TTC549 (cell line): Measurements from ENCODE around the gene ACSL6.

ENCODE experiments used
- FAIRE-seq: peaks from 2 replicates; lab custom pipeline; 2012; peaks lifted over from hg19 to GRCh38; lab: Jason Lieb, UNC

ACSL6 gene

GRCh38 chr5:132011622-132012343 is at the start of gene ACSL6:
TSS of gene ACSL6 (minus strand) at chr5:132011658. CDS start at chr5:132011553, 105 bp downstream.
- FAIRE-seq, result no peak

GRCh38 chr5:132060501-132061161 is 49.2 kb upstream of the ACSL6 start, which contains the start of gene IL3:
TSS of gene IL3 (plus strand) at chr5:132060655. CDS start at chr5:132060707, 52 bp downstream.
- FAIRE-seq, result no peak

GRCh38 chr5:132059696-132060500 is 48.4 kb upstream of the ACSL6 start:
- no peak for FAIRE-seq

- no peak for FAIRE-seq
These were observed 47.7 kb upstream of the ACSL6 start for GRCh38 chr5:132059043-132059695.

GRCh38 chr5:132058646-132059042 is 47.2 kb upstream of the ACSL6 start:
- FAIRE-seq, result no peak

GRCh38 chr5:132057498-132058255 is 46.2 kb upstream of the ACSL6 start:
- FAIRE-seq, result no peak

- no peak for FAIRE-seq
These were observed 45.4 kb upstream of the ACSL6 start for GRCh38 chr5:132056610-132057497.

- FAIRE-seq, result no peak
These were observed 44.6 kb upstream of the ACSL6 start for GRCh38 chr5:132055808-132056609.

- no peak for FAIRE-seq
These were observed 44.0 kb upstream of the ACSL6 start for GRCh38 chr5:132055441-132055807.

GRCh38 chr5:132054697-132055440 is 43.4 kb upstream of the ACSL6 start:
- FAIRE-seq, result no peak

- no peak for FAIRE-seq
These were observed 42.7 kb upstream of the ACSL6 start for GRCh38 chr5:132054031-132054696.

- FAIRE-seq, result no peak
These were observed 42.0 kb upstream of the ACSL6 start for GRCh38 chr5:132053483-132053882.

GRCh38 chr5:132052520-132052919 is 41.1 kb upstream of the ACSL6 start:
- FAIRE-seq, result no peak

- no peak for FAIRE-seq
These were observed 39.4 kb upstream of the ACSL6 start for GRCh38 chr5:132050661-132051552.

GRCh38 chr5:132050136-132050535 is 38.7 kb upstream of the ACSL6 start:
- FAIRE-seq, result no peak

GRCh38 chr5:132049559-132049958 is 38.1 kb upstream of the ACSL6 start:
- no peak for FAIRE-seq

- no peak for FAIRE-seq
These were observed 37.6 kb upstream of the ACSL6 start for GRCh38 chr5:132049093-132049492.
